ENCODE measurements around the gene FAM221B.

FAM221B gene

GRCh38 chr9:35800530-35800929 lies 28.0 kb downstream of the FAM221B start:
- TF ChIP-seq GATA1 (IDR thresholded peaks at IDR 0.05; ENCODE audit: low read depth, low read length): no peak
- TF ChIP-seq POLR2A (IDR thresholded peaks at IDR 0.05; ENCODE audit: low read length): no peak
- DNase-seq: no peak

- no peak for TF ChIP-seq GATA1 (IDR thresholded peaks at IDR 0.05; ENCODE audit: low read depth, low read length)
- DNase-seq: peak; percentile 73 to 83
These were observed 29.7 kb downstream of the FAM221B start for GRCh38 chr9:35798658-35799374.

GRCh38 chr9:35797311-35798109 lies 31.0 kb downstream of the FAM221B start:
- DNase-seq: peak in 1 of 2 experiments; percentile 23
- TF ChIP-seq GATA1 (IDR thresholded peaks at IDR 0.05; ENCODE audit: low read depth, low read length) (no peak), POLR2A (IDR thresholded peaks at IDR 0.05; ENCODE audit: low read length) (no peak)

GRCh38 chr9:35795695-35796094 lies 32.8 kb downstream of the FAM221B start:
- no peak for DNase-seq

GRCh38 chr9:35793461-35793860 lies 35.1 kb downstream of the FAM221B start:
- TF ChIP-seq GATA1 (IDR thresholded peaks at IDR 0.05; ENCODE audit: low read depth, low read length) (no peak), POLR2A (IDR thresholded peaks at IDR 0.05; ENCODE audit: low read length) (no peak)
- no peak for DNase-seq

More at GRCh38 chr9:35795695-35796094, 32.8 kb downstream of the FAM221B start:
- TF ChIP-seq POLR2A (IDR thresholded peaks at IDR 0.05; ENCODE audit: low read length) (no peak), GATA1 (IDR thresholded peaks at IDR 0.05; ENCODE audit: low read depth, low read length) (no peak)

- TF ChIP-seq GATA1 (IDR thresholded peaks at IDR 0.05; ENCODE audit: low read depth, low read length) (no peak), POLR2A (IDR thresholded peaks at IDR 0.05; ENCODE audit: low read length) (no peak)
- DNase-seq: no peak
These were observed 35.7 kb downstream of the FAM221B start for GRCh38 chr9:35792826-35793225.

- DNase-seq: no peak
- TF ChIP-seq GATA1 (IDR thresholded peaks at IDR 0.05; ENCODE audit: low read depth, low read length): no peak
- TF ChIP-seq POLR2A (IDR thresholded peaks at IDR 0.05; ENCODE audit: low read length): no peak
These were observed 36.3 kb downstream of the FAM221B start for GRCh38 chr9:35792024-35792813.

GRCh38 chr9:35791297-35791921 lies 37.1 kb downstream of the FAM221B start, which contains the start of gene NPR2:
Gene NPR2 (plus strand): TSS chr9:35791591. CDS start chr9:35792409, 818 bp downstream.
- no peak for DNase-seq
- no peak for TF ChIP-seq POLR2A (IDR thresholded peaks at IDR 0.05; ENCODE audit: low read length)
- no peak for TF ChIP-seq GATA1 (IDR thresholded peaks at IDR 0.05; ENCODE audit: low read depth, low read length)

- DNase-seq: peak; percentile 69 to 85
- TF ChIP-seq POLR2A (IDR thresholded peaks at IDR 0.05; ENCODE audit: low read length) (no peak), GATA1 (IDR thresholded peaks at IDR 0.05; ENCODE audit: low read depth, low read length) (no peak)
These were observed 37.9 kb downstream of the FAM221B start for GRCh38 chr9:35790385-35791296.

GRCh38 chr9:35790025-35790384 lies 38.5 kb downstream of the FAM221B start:
- TF ChIP-seq GATA1 (IDR thresholded peaks at IDR 0.05; ENCODE audit: low read depth, low read length): no peak
- TF ChIP-seq POLR2A (IDR thresholded peaks at IDR 0.05; ENCODE audit: low read length): no peak
- DNase-seq: no peak

GRCh38 chr9:35789541-35789940 lies 39.0 kb downstream of the FAM221B start:
- TF ChIP-seq POLR2A (IDR thresholded peaks at IDR 0.05; ENCODE audit: low read length) (no peak), GATA1 (IDR thresholded peaks at IDR 0.05; ENCODE audit: low read depth, low read length) (no peak)

GRCh38 chr9:35783418-35783817 lies 45.1 kb downstream of the FAM221B start:
- no peak for DNase-seq
- TF ChIP-seq POLR2A (IDR thresholded peaks at IDR 0.05; ENCODE audit: low read length): no peak
- no peak for TF ChIP-seq GATA1 (IDR thresholded peaks at IDR 0.05; ENCODE audit: low read depth, low read length)

More at GRCh38 chr9:35789541-35789940, 39.0 kb downstream of the FAM221B start:
- no peak for DNase-seq

Data from erythroblast (primary cell).